Uterus (tissue), 4 donors: ENCODE measurements around the gene ATP6V1D. TPM values are rescaled to one million over a fixed set of nuclear protein-coding genes. Genes with fewer than 3 reads are reported as not detected.

Source experiments
- DNase-seq, 2 donors: peaks; one replicate each; pipeline ENCODE4 v3.0.0-alpha.2; 2019 to 2020
- H3K27ac ChIP-seq, 2 donors: fragments of 200-600 bp; sonication (generic); 1 replicate in 1 of 2; 2 replicates in 1 of 2; pipeline ENCODE4 v1.5.1; 2016 to 2018
- H3K27me3 ChIP-seq, 2 donors: fragments of 200-600 bp; sonication (generic); one replicate each; pipeline ENCODE4 v1.5.1; 2018 to 2019; ENCODE audit warnings: control low read depth in 1 of 2
- H3K36me3 ChIP-seq, 2 donors: fragments of 200-600 bp; sonication (generic); one replicate each; pipeline ENCODE4 v1.5.1; 2019; ENCODE audit warnings: control low read depth in 1 of 2
- H3K4me1 ChIP-seq, 2 donors: fragments of 200-600 bp; sonication (generic); one replicate each; pipeline ENCODE4 v1.5.1; 2018 to 2019; ENCODE audit warnings: control low read depth in 1 of 2
- H3K4me3 ChIP-seq, 2 donors: fragments of 200-600 bp; sonication (generic); 1 replicate in 1 of 2; 2 replicates in 1 of 2; pipeline ENCODE4 v1.5.1; 2018 to 2019; ENCODE audit warnings: mild to moderate bottlenecking in 1 of 2
- H3K9me3 ChIP-seq, 2 donors: fragments of 200-600 bp; sonication (generic); one replicate each; pipeline ENCODE4 v1.5.1; 2019; ENCODE audit warnings: control low read depth in 1 of 2
- POLR2A ChIP-seq, 2 donors: fragments of 450-650 bp; IDR thresholded peaks; one replicate each; pipeline ENCODE4 v1.6.1; 2016; ENCODE audit warnings: antibody characterized with exemption in 2 of 2, mild to moderate bottlenecking in 1 of 2, moderate library complexity in 1 of 2
- intact Hi-C: fragments of 100-400 bp; cut with DNase I; formaldehyde crosslinking; loops from one replicate; pipeline ENCODE4 v1.15.1; 2023; ENCODE audit warnings: low total_unique reads
- total RNA-seq, 4 donors: library from RNA; depleted of rRNA in 3 of 4; stranded (reverse); fragments of >200 nt in 3 of 4; gene quantifications; one replicate each; pipeline versions ENCODE4 v1.1.0 to v1.2.4, GENCODE V29; 2014 to 2023
- TF ChIP-seq, protein P1 (sequence below), 4 experiments: fragments of 200-600 bp in 2 of 4; fragments of 450-650 bp in 2 of 4; sonication (generic) in 2 of 4; IDR thresholded peaks; one replicate each; pipeline ENCODE4 v1.5.1; 2016 to 2019; ENCODE audit warnings: antibody characterized with exemption in 4 of 4, mild to moderate bottlenecking in 2 of 4, moderate library complexity in 1 of 4
- donor health status: DM: yes; HTN: yes; CAD: no.

The ATP6V1D gene
- total RNA-seq, 4 donors from 2014 or later: 28.5 to 60.8 (median 35.5) TPM

DNA sequence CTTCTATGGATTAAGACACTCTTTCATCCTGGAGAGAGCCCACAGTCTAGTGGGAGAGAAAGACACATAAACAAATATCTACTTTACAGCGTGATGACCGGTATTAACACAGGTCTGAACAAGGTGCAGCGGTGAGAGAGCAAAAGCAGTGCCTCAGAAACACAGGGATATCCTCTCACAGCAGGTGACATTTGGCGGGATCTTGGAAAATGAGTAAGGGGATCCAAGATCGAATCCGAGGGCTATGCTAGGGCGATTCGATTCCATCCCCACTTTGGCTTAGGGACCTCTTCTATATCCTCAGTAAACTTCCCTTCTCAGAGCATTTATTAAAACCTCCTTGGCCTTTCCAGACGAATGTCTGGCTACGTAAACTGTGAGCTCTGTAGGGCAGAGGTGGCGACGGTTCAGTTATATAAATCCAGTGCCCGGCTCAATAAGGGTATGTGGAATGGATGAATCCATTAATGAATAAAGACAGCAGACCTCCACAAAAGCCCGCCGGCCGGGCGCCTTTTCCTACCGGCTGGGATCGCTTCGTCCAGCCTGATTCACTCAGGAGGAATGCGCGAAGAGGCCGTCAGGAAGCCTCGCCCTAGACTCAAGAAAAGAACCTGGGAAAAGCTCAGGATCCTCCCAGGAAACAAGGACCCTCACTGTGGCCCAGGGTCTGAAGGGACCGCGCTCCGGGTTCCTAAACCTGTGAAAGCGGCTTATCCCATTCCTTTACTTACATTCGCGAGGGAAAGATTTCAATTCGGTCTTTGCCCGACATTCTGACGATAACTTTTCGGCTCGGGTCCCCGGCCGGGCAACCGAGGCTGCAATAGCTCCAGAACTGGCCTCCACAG is 455 bp downstream of the ATP6V1D start:
- TF ChIP-seq, protein P1, sequence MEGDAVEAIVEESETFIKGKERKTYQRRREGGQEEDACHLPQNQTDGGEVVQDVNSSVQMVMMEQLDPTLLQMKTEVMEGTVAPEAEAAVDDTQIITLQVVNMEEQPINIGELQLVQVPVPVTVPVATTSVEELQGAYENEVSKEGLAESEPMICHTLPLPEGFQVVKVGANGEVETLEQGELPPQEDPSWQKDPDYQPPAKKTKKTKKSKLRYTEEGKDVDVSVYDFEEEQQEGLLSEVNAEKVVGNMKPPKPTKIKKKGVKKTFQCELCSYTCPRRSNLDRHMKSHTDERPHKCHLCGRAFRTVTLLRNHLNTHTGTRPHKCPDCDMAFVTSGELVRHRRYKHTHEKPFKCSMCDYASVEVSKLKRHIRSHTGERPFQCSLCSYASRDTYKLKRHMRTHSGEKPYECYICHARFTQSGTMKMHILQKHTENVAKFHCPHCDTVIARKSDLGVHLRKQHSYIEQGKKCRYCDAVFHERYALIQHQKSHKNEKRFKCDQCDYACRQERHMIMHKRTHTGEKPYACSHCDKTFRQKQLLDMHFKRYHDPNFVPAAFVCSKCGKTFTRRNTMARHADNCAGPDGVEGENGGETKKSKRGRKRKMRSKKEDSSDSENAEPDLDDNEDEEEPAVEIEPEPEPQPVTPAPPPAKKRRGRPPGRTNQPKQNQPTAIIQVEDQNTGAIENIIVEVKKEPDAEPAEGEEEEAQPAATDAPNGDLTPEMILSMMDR (IDR thresholded peaks at IDR 0.05): no peak
- peak; percentile 18 to 51 for TF ChIP-seq POLR2A (IDR thresholded peaks at IDR 0.05)
- no peaks in the 10 kb centered on the region for H3K9me3 ChIP-seq
- no peaks in the 10 kb centered on the region for H3K36me3 ChIP-seq
- DNase-seq: no peak
- H3K27me3 ChIP-seq: no peaks in the 10 kb centered on the region
- peak overlapping the region; percentile 73 to 80 for H3K4me3 ChIP-seq
- H3K27ac ChIP-seq: peak overlapping the region; percentile 92 to 98
- H3K4me1 ChIP-seq: peaks cover 5 to 6% of the 10 kb centered on the region in 2 donors
- intact Hi-C loops: no loop called here

- intact Hi-C loops: no loop called here
- peaks cover 5 to 6% of the 10 kb centered on the region in 2 donors for H3K4me1 ChIP-seq
- H3K27ac ChIP-seq: no peak overlapping the region
Measured at GRCh38 chr14:67357969-67358354, 1.6 kb downstream of the ATP6V1D start.

GRCh38 chr14:67357186-67357968 is 2.2 kb downstream of the ATP6V1D start:
- Histone ChIP-seq H3K4me3 (no peak overlapping the region), H3K9me3 (no peaks in the 10 kb centered on the region), H3K27me3 (no peaks in the 10 kb centered on the region), H3K4me1 (peaks cover 5 to 6% of the 10 kb centered on the region in 2 donors), H3K27ac (no peak overlapping the region), H3K36me3 (no peaks in the 10 kb centered on the region)
- TF ChIP-seq, protein P1 (IDR thresholded peaks at IDR 0.05): no peak
- no peak for TF ChIP-seq POLR2A (IDR thresholded peaks at IDR 0.05)
- no peak for DNase-seq
- intact Hi-C loops: no loop called here

More at GRCh38 chr14:67357969-67358354, 1.6 kb downstream of the ATP6V1D start:
- H3K36me3 ChIP-seq: no peaks in the 10 kb centered on the region
- TF ChIP-seq, protein P1 (IDR thresholded peaks at IDR 0.05): no peak
- no peak for TF ChIP-seq POLR2A (IDR thresholded peaks at IDR 0.05)
- no peak overlapping the region for H3K4me3 ChIP-seq
- no peaks in the 10 kb centered on the region for H3K27me3 ChIP-seq
- no peaks in the 10 kb centered on the region for H3K9me3 ChIP-seq
- no peak for DNase-seq

DNA sequence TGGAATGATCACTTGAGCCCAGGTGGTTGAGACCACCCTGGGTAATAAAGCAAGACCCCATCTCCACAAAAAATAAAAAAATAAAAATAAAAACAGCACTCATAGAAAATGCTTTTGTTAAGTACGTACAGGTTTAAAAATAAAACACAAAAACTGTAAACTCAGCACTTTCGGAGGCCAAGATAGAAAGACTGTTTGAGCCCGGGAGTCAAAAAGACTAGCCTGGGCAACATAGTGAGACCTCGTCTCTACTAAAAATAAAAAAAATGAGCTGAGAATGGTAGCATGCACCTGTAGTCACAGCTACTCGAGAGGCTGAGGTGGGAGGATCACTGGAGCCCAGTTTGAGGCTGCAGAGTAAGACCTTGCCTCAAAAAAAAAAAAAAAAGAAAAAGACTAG is 7.5 kb downstream of the ATP6V1D start:
- no peaks in the 10 kb centered on the region for H3K4me1 ChIP-seq
- intact Hi-C loops: no loop called here
- TF ChIP-seq, protein P1 (IDR thresholded peaks at IDR 0.05): no peak
- TF ChIP-seq POLR2A (IDR thresholded peaks at IDR 0.05): no peak
- H3K27ac ChIP-seq: no peak overlapping the region
- H3K36me3 ChIP-seq: no peaks in the 10 kb centered on the region
- H3K9me3 ChIP-seq: no peaks in the 10 kb centered on the region
- DNase-seq: no peak
- no peak overlapping the region for H3K4me3 ChIP-seq
- H3K27me3 ChIP-seq: no peaks in the 10 kb centered on the region

GRCh38 chr14:67345583-67345982 is 14.0 kb downstream of the ATP6V1D start:
- intact Hi-C loops: no loop called here
- Histone ChIP-seq H3K27ac (no peak overlapping the region), H3K4me1 (no peaks in the 10 kb centered on the region), H3K9me3 (no peaks in the 10 kb centered on the region), H3K36me3 (no peaks in the 10 kb centered on the region), H3K27me3 (no peaks in the 10 kb centered on the region), H3K4me3 (no peak overlapping the region)
- TF ChIP-seq, protein P1 (IDR thresholded peaks at IDR 0.05): no peak
- no peak for TF ChIP-seq POLR2A (IDR thresholded peaks at IDR 0.05)
- no peak for DNase-seq
